ENCODE measurements around the gene CMYA5.

DNA sequence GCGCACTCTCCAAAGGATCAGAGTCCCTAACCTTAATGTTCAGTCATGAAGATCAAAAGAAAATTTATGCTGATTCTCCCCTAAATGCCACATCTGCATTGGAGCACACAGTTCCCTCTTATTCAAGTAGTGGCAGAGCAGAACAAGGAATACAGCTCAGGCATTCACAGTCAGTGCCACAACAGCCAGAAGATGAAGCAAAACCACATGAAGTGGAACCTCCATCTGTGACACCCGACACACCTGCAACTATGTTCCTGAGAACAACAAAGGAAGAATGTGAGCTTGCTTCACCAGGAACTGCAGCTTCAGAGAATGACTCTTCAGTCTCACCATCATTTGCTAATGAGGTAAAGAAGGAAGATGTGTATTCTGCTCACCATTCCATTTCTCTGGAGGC lies 40.0 kb downstream of the CMYA5 start:
- TF ChIP-seq, protein P1, sequence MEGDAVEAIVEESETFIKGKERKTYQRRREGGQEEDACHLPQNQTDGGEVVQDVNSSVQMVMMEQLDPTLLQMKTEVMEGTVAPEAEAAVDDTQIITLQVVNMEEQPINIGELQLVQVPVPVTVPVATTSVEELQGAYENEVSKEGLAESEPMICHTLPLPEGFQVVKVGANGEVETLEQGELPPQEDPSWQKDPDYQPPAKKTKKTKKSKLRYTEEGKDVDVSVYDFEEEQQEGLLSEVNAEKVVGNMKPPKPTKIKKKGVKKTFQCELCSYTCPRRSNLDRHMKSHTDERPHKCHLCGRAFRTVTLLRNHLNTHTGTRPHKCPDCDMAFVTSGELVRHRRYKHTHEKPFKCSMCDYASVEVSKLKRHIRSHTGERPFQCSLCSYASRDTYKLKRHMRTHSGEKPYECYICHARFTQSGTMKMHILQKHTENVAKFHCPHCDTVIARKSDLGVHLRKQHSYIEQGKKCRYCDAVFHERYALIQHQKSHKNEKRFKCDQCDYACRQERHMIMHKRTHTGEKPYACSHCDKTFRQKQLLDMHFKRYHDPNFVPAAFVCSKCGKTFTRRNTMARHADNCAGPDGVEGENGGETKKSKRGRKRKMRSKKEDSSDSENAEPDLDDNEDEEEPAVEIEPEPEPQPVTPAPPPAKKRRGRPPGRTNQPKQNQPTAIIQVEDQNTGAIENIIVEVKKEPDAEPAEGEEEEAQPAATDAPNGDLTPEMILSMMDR (IDR thresholded peaks at IDR 0.05), result no peak
- no peak for TF ChIP-seq POLR2A (IDR thresholded peaks at IDR 0.05)

Data from ovary (tissue), 3 donors.